Thoracic aorta (tissue), 2 donors: ENCODE measurements around the gene KNOP1. TPM values are rescaled to one million over a fixed set of nuclear protein-coding genes. Genes with fewer than 3 reads are reported as not detected.

Source experiments
- ATAC-seq: fragments of 150-250 bp; one replicate; pipeline ENCODE4 v1.8.0; 2017; ENCODE audit warnings: low read depth; ENCODE audit not compliant: insufficient number of reproducible peaks, low FRiP score
- DNase-seq: peaks from one replicate; pipeline ENCODE4 v3.0.0-alpha.2; 2020; ENCODE audit warnings: low spot score
- H3K27ac ChIP-seq, 2 donors: fragments of 200-600 bp; sonication (generic); 1 replicate in 1 of 2; 2 replicates in 1 of 2; pipeline ENCODE4 v1.5.1; 2016; ENCODE audit warnings: mild to moderate bottlenecking in 2 of 2, moderate library complexity in 2 of 2
- H3K27me3 ChIP-seq: fragments of 200-600 bp; sonication (generic); replicated peaks from 2 replicates; pipeline ENCODE4 v1.6.0; 2016; ENCODE audit warnings: mild to moderate bottlenecking; ENCODE audit not compliant: insufficient read depth
- H3K36me3 ChIP-seq: fragments of 200-600 bp; sonication (generic); one replicate; pipeline ENCODE4 v1.5.1; 2016
- H3K4me1 ChIP-seq, 2 donors: fragments of 200-600 bp; sonication (generic); 1 replicate in 1 of 2; 2 replicates in 1 of 2; pipeline versions ENCODE4 v1.5.1 to v1.6.0; 2016; ENCODE audit warnings: low read depth in 2 of 2, mild to moderate bottlenecking in 1 of 2; ENCODE audit not compliant: control insufficient read depth in 1 of 2
- H3K4me3 ChIP-seq: fragments of 200-600 bp; sonication (generic); 2 replicates; pipeline ENCODE4 v1.5.1; 2016; ENCODE audit warnings: mild to moderate bottlenecking
- H3K9me3 ChIP-seq: fragments of 200-600 bp; sonication (generic); 2 replicates; pipeline ENCODE4 v1.5.1; 2016
- CTCF ChIP-seq: fragments of 200-600 bp; sonication (generic); IDR thresholded peaks from one replicate; pipeline ENCODE4 v1.5.1; 2019; ENCODE audit warnings: antibody characterized with exemption
- total RNA-seq, 2 donors: library from RNA; depleted of rRNA; stranded (reverse); fragments of >200 nt; gene quantifications; one replicate each; pipeline versions ENCODE4 v1.1.0 to v1.2.3, GENCODE V29; 2016

KNOP1 gene
- total RNA-seq, 2 donors from 2014 or later = 6.5 to 10.6 TPM

- ATAC-seq = no peak
- no peak for TF ChIP-seq CTCF
- Histone ChIP-seq H3K36me3 (peaks cover 26% of the 10 kb centered on the region), H3K27me3 (no peaks in the 10 kb centered on the region), H3K4me1 (no peaks in the 10 kb centered on the region), H3K4me3 (no peak overlapping the region), H3K27ac (no peak overlapping the region), H3K9me3 (no peaks in the 10 kb centered on the region)
- DNase-seq = no peak
These were observed 7.7 kb downstream of the KNOP1 start for GRCh38 chr16:19710191-19710908.

- TF ChIP-seq CTCF = no peak
- Histone ChIP-seq H3K36me3 (peaks cover 27% of the 10 kb centered on the region), H3K27me3 (no peaks in the 10 kb centered on the region), H3K9me3 (no peaks in the 10 kb centered on the region), H3K4me1 (no peaks in the 10 kb centered on the region), H3K4me3 (no peak overlapping the region), H3K27ac (no peak overlapping the region)
- ATAC-seq = no peak
- no peak for DNase-seq
These were observed 8.5 kb downstream of the KNOP1 start for GRCh38 chr16:19709381-19710136.

GRCh38 chr16:19708296-19709205 lies 9.5 kb downstream of the KNOP1 start:
- Histone ChIP-seq H3K27ac (no peak overlapping the region), H3K27me3 (no peaks in the 10 kb centered on the region), H3K36me3 (peaks cover 21% of the 10 kb centered on the region), H3K4me3 (no peak overlapping the region), H3K9me3 (no peaks in the 10 kb centered on the region), H3K4me1 (no peaks in the 10 kb centered on the region)
- TF ChIP-seq CTCF = no peak
- ATAC-seq (no peak), DNase-seq (no peak)

- H3K36me3 ChIP-seq = peaks cover 21% of the 10 kb centered on the region
- no peak for TF ChIP-seq CTCF
- H3K4me1 ChIP-seq = no peaks in the 10 kb centered on the region
- H3K4me3 ChIP-seq = no peak overlapping the region
- DNase-seq (no peak), ATAC-seq (no peak)
- H3K27ac ChIP-seq = no peak overlapping the region
- H3K9me3 ChIP-seq = no peaks in the 10 kb centered on the region
- no peaks in the 10 kb centered on the region for H3K27me3 ChIP-seq
These were observed 10.3 kb downstream of the KNOP1 start for GRCh38 chr16:19707569-19708295.
